HG02759 (cell line): ENCODE results near the gene GIMAP8.
"Not testable (repeated sequence)": the region's sequence is repeated elsewhere in the genome, so short reads cannot be mapped to it uniquely, and the experiment has no call there.

Source experiments
- ATAC-seq: cut with Tn5 transposase; IDR thresholded peaks from one replicate; pipeline ENCODE4 v1.9.1; 2021; ENCODE audit warnings: mild to moderate bottlenecking, moderate library complexity; ENCODE audit not compliant: unreplicated experiment

Gene GIMAP8

GRCh38 chr7:150434240-150434639 lies 16.2 kb upstream of the GIMAP8 start:
- no peak for ATAC-seq

GRCh38 chr7:150435047-150435389 lies 15.4 kb upstream of the GIMAP8 start:
- no peak for ATAC-seq

GRCh38 chr7:150435390-150436073 lies 14.9 kb upstream of the GIMAP8 start:
- peak; percentile 95 for ATAC-seq

- no peak for ATAC-seq
These were observed 10.5 kb upstream of the GIMAP8 start for GRCh38 chr7:150439967-150440366.

GRCh38 chr7:150441524-150441923 lies 8.9 kb upstream of the GIMAP8 start:
- ATAC-seq: no peak

GRCh38 chr7:150442811-150443210 lies 7.6 kb upstream of the GIMAP8 start:
- no peak for ATAC-seq

GRCh38 chr7:150443793-150444540 lies 6.5 kb upstream of the GIMAP8 start:
- no peak for ATAC-seq

GRCh38 chr7:150444674-150445365 lies 5.6 kb upstream of the GIMAP8 start:
- ATAC-seq: no peak

GRCh38 chr7:150446288-150446938 lies 4.0 kb upstream of the GIMAP8 start:
- no peak for ATAC-seq

GRCh38 chr7:150447966-150448788 lies 2.3 kb upstream of the GIMAP8 start:
- ATAC-seq: peak; percentile 8

- peak; percentile 68 for ATAC-seq
These were observed 1.7 kb upstream of the GIMAP8 start for GRCh38 chr7:150448789-150449147.

- no peak for ATAC-seq
These were observed 1.1 kb upstream of the GIMAP8 start for GRCh38 chr7:150449206-150449952.

GRCh38 chr7:150451097-150451793 lies 815 bp downstream of the GIMAP8 start:
- ATAC-seq: peak; percentile 40

- no peak for ATAC-seq
These were observed 1.5 kb downstream of the GIMAP8 start for GRCh38 chr7:150451833-150452461.

GRCh38 chr7:150453181-150453580 lies 2.8 kb downstream of the GIMAP8 start:
- no peak for ATAC-seq

- ATAC-seq: no peak
These were observed 3.5 kb downstream of the GIMAP8 start for GRCh38 chr7:150453892-150454291.

GRCh38 chr7:150457064-150457463 lies 6.6 kb downstream of the GIMAP8 start:
- ATAC-seq: not testable (repeated sequence)

- no peak for ATAC-seq
These were observed 7.8 kb downstream of the GIMAP8 start for GRCh38 chr7:150458235-150458634.

- ATAC-seq: no peak
These were observed 8.3 kb downstream of the GIMAP8 start for GRCh38 chr7:150458756-150459155.
